Left lung (tissue), 10 donors: Measurements from ENCODE around the gene PSME3IP1. TPM values are rescaled to one million over a fixed set of nuclear protein-coding genes. Genes with fewer than 3 reads are reported as not detected.

Experiments used
- ATAC-seq: fragments of 200-7000 bp; cut with Tn5 transposase; one replicate; pipeline ENCODE4 v1.9.1; 2020; ENCODE audit warnings: moderate library complexity
- DNase-seq, 4 donors: peaks; one replicate each; pipeline ENCODE4 v3.0.0-alpha.2; 2013 to 2020
- H3K27ac ChIP-seq, 2 donors: fragments of 200-600 bp; sonication (generic) in 1 of 2; one replicate each; pipeline versions ENCODE4 v1.5.0 to v1.8.0; 2020 to 2021
- H3K27me3 ChIP-seq, 2 donors: fragments of 200-600 bp; sonication (generic) in 1 of 2; one replicate each; pipeline versions ENCODE4 v1.5.0 to v1.8.0; 2020 to 2021
- H3K36me3 ChIP-seq, 2 donors: fragments of 200-600 bp; sonication (generic) in 1 of 2; one replicate each; pipeline versions ENCODE4 v1.5.0 to v1.8.0; 2020 to 2021
- H3K4me1 ChIP-seq, 2 donors: fragments of 200-600 bp; one replicate each; pipeline ENCODE4 v1.8.0; 2021
- H3K4me3 ChIP-seq, 2 donors: fragments of 200-600 bp; sonication (generic) in 1 of 2; one replicate each; pipeline versions ENCODE4 v1.5.0 to v1.8.0; 2020 to 2021; ENCODE audit warnings: mild to moderate bottlenecking in 1 of 2
- H3K9me3 ChIP-seq, 2 donors: fragments of 200-600 bp; sonication (generic) in 1 of 2; one replicate each; pipeline versions ENCODE4 v1.5.0 to v1.8.0; 2020 to 2021
- intact Hi-C, 2 donors: fragments of 100-400 bp; cut with DNase I; formaldehyde crosslinking; loops; one replicate each; pipeline versions ENCODE4 v1.11.2 to v1.14.2; 2022
- polyA plus RNA-seq, 6 donors: library from polyadenylated mRNA; unstranded; fragments of 120-200 nt; gene quantifications; one replicate each; pipeline ENCODE4 v1.2.1, GENCODE V29; 2013; ENCODE audit not compliant: insufficient read length in 6 of 6
- total RNA-seq, 2 donors: library from RNA; stranded (reverse); fragmentation: NEBNext Ultra II Directional; extraction: Animal tissue kit (Norgen Biotek cat#: 25700); gene quantifications; one replicate each; pipeline ENCODE4 v1.2.1, GENCODE V29; 2021
- TF ChIP-seq, protein P1 (sequence below), 2 donors: fragments of 200-600 bp; sonication (generic) in 1 of 2; IDR thresholded peaks; one replicate each; pipeline versions ENCODE4 v1.5.0 to v1.8.0; 2021; ENCODE audit warnings: antibody characterized with exemption in 2 of 2
- donor health status: DM: no; HTN: yes; CAD: no.
- donor health status: DM: no; HTN: no; CAD: no.

The PSME3IP1 gene
- total and polyA plus RNA-seq, 8 donors = 53.1 to 123 (median 104) TPM

DNA sequence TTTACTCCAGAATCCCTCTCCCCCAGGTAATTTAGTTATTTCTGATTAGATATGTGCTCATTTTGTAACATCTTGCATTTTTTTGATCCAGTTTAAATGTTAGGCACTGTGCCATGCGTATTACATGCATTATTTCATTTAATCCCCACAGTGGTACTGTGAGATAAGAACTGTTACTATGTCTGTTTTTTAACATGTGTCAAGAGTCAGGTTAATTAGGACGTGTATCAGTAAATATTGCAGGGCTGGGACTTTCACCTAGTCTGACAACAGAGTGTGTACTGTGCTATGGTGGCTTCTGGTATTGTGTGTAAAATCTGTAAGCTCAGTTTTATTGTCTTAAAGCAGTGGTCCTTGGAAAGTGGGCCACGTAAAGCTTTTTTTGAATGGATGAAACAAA, 10.9 kb upstream of the PSME3IP1 start:
- no peak for DNase-seq
- no peak for ATAC-seq

DNA sequence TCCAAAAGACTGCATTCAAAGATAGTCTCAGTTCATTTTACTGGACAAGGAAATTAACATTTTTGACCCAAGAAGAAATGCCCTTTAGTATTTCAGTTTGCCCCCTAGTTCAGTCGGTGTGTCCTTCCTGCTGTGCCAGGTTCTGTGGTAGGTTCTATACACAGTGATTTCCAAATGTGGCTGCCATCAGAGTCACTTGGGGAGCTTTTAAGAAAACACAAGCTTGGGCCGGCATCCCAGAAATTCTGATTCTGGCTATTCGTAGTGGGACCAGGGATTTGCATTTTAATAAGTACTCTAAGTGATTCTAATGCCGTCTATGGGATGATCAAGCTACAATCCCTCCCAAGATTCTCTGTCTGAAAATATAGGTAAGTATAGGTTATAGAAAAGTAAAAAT, 10.4 kb upstream of the PSME3IP1 start:
- intact Hi-C loops = no loop called here
- Histone ChIP-seq H3K27ac (no peak overlapping the region), H3K4me1 (peaks cover 0 to 34% of the 10 kb centered on the region in 2 donors), H3K27me3 (no peaks in the 10 kb centered on the region), H3K9me3 (no peaks in the 10 kb centered on the region), H3K36me3 (no peaks in the 10 kb centered on the region), H3K4me3 (no peak overlapping the region)
- TF ChIP-seq, protein P1, sequence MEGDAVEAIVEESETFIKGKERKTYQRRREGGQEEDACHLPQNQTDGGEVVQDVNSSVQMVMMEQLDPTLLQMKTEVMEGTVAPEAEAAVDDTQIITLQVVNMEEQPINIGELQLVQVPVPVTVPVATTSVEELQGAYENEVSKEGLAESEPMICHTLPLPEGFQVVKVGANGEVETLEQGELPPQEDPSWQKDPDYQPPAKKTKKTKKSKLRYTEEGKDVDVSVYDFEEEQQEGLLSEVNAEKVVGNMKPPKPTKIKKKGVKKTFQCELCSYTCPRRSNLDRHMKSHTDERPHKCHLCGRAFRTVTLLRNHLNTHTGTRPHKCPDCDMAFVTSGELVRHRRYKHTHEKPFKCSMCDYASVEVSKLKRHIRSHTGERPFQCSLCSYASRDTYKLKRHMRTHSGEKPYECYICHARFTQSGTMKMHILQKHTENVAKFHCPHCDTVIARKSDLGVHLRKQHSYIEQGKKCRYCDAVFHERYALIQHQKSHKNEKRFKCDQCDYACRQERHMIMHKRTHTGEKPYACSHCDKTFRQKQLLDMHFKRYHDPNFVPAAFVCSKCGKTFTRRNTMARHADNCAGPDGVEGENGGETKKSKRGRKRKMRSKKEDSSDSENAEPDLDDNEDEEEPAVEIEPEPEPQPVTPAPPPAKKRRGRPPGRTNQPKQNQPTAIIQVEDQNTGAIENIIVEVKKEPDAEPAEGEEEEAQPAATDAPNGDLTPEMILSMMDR (IDR thresholded peaks at IDR 0.05) = no peak
- no peak for DNase-seq
- no peak for ATAC-seq

More for the DNA sequence above, 10.9 kb upstream of the PSME3IP1 start:
- Histone ChIP-seq H3K9me3 (no peaks in the 10 kb centered on the region), H3K27me3 (no peaks in the 10 kb centered on the region), H3K27ac (no peak overlapping the region), H3K36me3 (no peaks in the 10 kb centered on the region), H3K4me3 (no peak overlapping the region), H3K4me1 (peaks cover 0 to 30% of the 10 kb centered on the region in 2 donors)
- intact Hi-C loops = no loop called here
- TF ChIP-seq, protein P1 (IDR thresholded peaks at IDR 0.05) = no peak

DNA sequence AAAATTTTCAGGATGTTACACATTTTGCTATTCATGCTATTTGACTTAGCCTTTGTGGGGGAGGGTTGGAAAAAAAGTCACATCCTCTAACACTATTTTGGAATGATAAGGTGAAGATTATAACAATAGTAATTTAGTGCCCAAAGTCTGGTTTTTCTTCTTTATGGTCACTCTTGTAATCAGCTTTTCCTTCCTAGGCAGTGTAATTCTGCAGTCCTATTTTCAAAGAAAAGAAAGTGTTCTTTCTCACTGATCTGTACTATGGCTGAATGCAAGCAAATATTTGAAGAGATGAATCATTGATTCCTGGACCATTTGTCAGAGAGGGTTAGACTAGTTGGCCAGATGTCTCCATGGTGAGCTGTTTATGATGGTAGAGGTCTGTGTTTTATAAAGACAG, 8.7 kb upstream of the PSME3IP1 start:
- Histone ChIP-seq H3K27ac (no peak overlapping the region), H3K9me3 (no peaks in the 10 kb centered on the region), H3K36me3 (no peaks in the 10 kb centered on the region), H3K4me3 (no peak overlapping the region), H3K27me3 (no peaks in the 10 kb centered on the region), H3K4me1 (peaks cover 0 to 50% of the 10 kb centered on the region in 2 donors)
- DNase-seq (no peak), ATAC-seq (peak; percentile 71)
- TF ChIP-seq, protein P1 (IDR thresholded peaks at IDR 0.05) = no peak
- intact Hi-C loops = no loop called here

DNA sequence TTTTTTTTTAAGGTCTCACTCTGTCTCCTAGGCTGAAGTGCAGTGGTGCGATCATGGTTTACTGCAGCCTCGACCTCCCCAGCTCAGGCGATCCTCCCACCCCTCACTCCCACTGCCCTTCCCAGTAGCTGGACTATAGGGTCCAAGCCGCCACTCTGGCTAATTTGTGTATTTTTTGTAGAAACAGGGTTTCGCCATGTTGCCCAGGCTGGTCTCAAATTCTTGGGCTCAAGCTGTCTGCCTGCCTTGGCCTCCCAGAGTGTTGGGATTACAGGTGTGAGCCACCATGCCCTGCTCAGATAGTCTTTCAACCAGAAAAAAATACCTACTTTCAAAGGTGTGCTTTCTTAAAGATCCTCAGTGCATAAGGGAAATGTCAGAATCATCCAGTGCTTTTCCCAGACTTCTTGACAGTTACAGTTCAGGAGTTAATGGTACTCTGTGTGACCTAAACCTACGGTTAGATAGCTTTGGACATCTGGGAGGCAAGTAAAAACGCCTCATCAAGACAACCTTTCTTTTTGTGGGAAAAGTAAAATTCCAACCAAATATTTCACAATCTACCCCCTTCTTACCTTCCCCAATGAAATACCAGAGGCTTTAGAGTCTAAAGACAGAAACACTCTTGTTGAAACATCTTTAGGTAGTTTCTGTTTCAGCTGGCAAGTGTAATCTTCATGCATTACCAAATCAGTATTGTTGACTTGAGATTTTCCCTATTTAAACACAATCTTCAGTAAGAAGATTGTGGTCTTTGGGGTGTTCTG, 7.1 kb upstream of the PSME3IP1 start:
- TF ChIP-seq, protein P1 (IDR thresholded peaks at IDR 0.05) = no peak
- H3K27ac ChIP-seq = no peak overlapping the region
- H3K36me3 ChIP-seq = no peaks in the 10 kb centered on the region
- no peak for DNase-seq
- intact Hi-C loops = no loop called here
- no peaks in the 10 kb centered on the region for H3K27me3 ChIP-seq
- no peaks in the 10 kb centered on the region for H3K9me3 ChIP-seq
- H3K4me1 ChIP-seq = peaks cover 0 to 53% of the 10 kb centered on the region in 2 donors
- no peak overlapping the region for H3K4me3 ChIP-seq
- no peak for ATAC-seq

DNA sequence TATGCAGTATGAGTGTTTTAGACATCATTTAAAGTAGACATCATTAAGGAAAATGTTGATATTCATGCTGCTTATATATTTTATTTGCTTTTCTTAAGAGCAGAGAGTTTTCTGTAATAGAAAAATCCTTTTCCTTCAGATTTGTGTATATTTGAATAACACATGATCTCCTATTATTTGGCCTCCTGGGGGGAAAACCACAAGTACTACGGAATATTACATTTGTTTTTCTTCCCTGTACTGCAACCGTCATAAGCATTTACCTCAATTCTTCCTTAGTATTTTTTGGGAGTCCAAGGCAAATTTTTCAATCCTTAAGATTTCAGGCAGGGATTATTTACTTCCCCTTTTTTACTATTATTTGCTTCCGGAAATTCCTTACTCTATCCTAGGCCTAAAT, 6.3 kb upstream of the PSME3IP1 start:
- Histone ChIP-seq H3K27me3 (no peaks in the 10 kb centered on the region), H3K4me3 (no peak overlapping the region), H3K27ac (no peak overlapping the region), H3K4me1 (peaks cover 0 to 60% of the 10 kb centered on the region in 2 donors), H3K36me3 (no peaks in the 10 kb centered on the region), H3K9me3 (no peaks in the 10 kb centered on the region)
- intact Hi-C loops = no loop called here
- TF ChIP-seq, protein P1 (IDR thresholded peaks at IDR 0.05) = no peak
- ATAC-seq (no peak), DNase-seq (no peak)
